Measurements from ENCODE around the gene FTMT. TPM values are rescaled to one million over a fixed set of nuclear protein-coding genes. Genes with fewer than 3 reads are reported as not detected.

The FTMT gene
- total RNA-seq, 1 donor from 2014 or later: not detected

GRCh38 chr5:121841892-121842291 is 9.8 kb upstream of the FTMT start:
- Histone ChIP-seq H3K79me2 (ENCODE audit: low read depth) (no peaks in the 10 kb centered on the region), H3F3A (ENCODE audit: low read depth) (no peaks in the 10 kb centered on the region), H2AFZ (replicated peaks) (peak overlapping the region; percentile 17), H3K36me3 (no peaks in the 10 kb centered on the region), H3K9me3 (ENCODE audit: low read depth) (no peaks in the 10 kb centered on the region), H3K9ac (no peak overlapping the region), H3K27ac (no peak overlapping the region), H3K4me3 (no peak overlapping the region), H3K27me3 (no peaks in the 10 kb centered on the region), H4K20me1 (ENCODE audit: low read depth) (no peaks in the 10 kb centered on the region), H3K4me2 (no peak overlapping the region), H3K4me1 (no peaks in the 10 kb centered on the region)
- H3K4me1 Mint-ChIP-seq: no peaks in the 10 kb centered on the region
- TF ChIP-seq EZH2 (IDR thresholded peaks at IDR 0.05) (no peak), CTCF (IDR thresholded peaks at IDR 0.05) (no peak), EZH2phosphoT487 (IDR thresholded peaks at IDR 0.05) (no peak)
- no peak for DNase-seq (ENCODE audit: low spot score)
- H3K4me3 Mint-ChIP-seq: no peak overlapping the region
- H3K27me3 Mint-ChIP-seq (ENCODE audit: insufficient read depth, low read depth): peaks cover 5% of the 10 kb centered on the region
- H3K36me3 Mint-ChIP-seq: no peaks in the 10 kb centered on the region
- no peaks in the 10 kb centered on the region for H3K9me3 Mint-ChIP-seq
- no peak overlapping the region for H3K27ac Mint-ChIP-seq

- no peak overlapping the region for H3K4me3 Mint-ChIP-seq
- H3K27me3 ChIP-seq: no peaks in the 10 kb centered on the region
- peaks cover 2% of the 10 kb centered on the region for H3K27me3 Mint-ChIP-seq (ENCODE audit: insufficient read depth, low read depth)
- no peak overlapping the region for H3K9ac ChIP-seq
- H3K9me3 Mint-ChIP-seq: peaks cover 5% of the 10 kb centered on the region
- no peak overlapping the region for H2AFZ ChIP-seq (replicated peaks)
- no peaks in the 10 kb centered on the region for H3K36me3 Mint-ChIP-seq
- peaks cover 5% of the 10 kb centered on the region for H3K9me3 ChIP-seq (ENCODE audit: low read depth)
- H3K27ac ChIP-seq: no peak overlapping the region
- H3K27ac Mint-ChIP-seq: no peak overlapping the region
- H4K20me1 ChIP-seq (ENCODE audit: low read depth): no peaks in the 10 kb centered on the region
- no peaks in the 10 kb centered on the region for H3K79me2 ChIP-seq (ENCODE audit: low read depth)
- no peaks in the 10 kb centered on the region for H3F3A ChIP-seq (ENCODE audit: low read depth)
- no peaks in the 10 kb centered on the region for H3K36me3 ChIP-seq
- no peak overlapping the region for H3K4me2 ChIP-seq
- no peaks in the 10 kb centered on the region for H3K4me1 Mint-ChIP-seq
- H3K4me1 ChIP-seq: no peaks in the 10 kb centered on the region
- TF ChIP-seq CTCF (IDR thresholded peaks at IDR 0.05): no peak
- TF ChIP-seq EZH2 (IDR thresholded peaks at IDR 0.05): no peak
- no peak for TF ChIP-seq EZH2phosphoT487 (IDR thresholded peaks at IDR 0.05)
- H3K4me3 ChIP-seq: no peak overlapping the region
- DNase-seq (ENCODE audit: low spot score): no peak
Observed at GRCh38 chr5:121850272-121850671, 1.4 kb upstream of the FTMT start.

GRCh38 chr5:121853850-121854249 is 2.2 kb downstream of the FTMT start:
- Histone ChIP-seq H3K79me2 (ENCODE audit: low read depth) (no peaks in the 10 kb centered on the region), H3K4me3 (no peak overlapping the region), H3K27me3 (no peaks in the 10 kb centered on the region), H2AFZ (replicated peaks) (peak overlapping the region; percentile 57), H3K9me3 (ENCODE audit: low read depth) (peaks cover 5% of the 10 kb centered on the region), H3F3A (ENCODE audit: low read depth) (no peaks in the 10 kb centered on the region), H3K4me1 (no peaks in the 10 kb centered on the region), H3K4me2 (no peak overlapping the region), H3K36me3 (no peaks in the 10 kb centered on the region), H4K20me1 (ENCODE audit: low read depth) (no peaks in the 10 kb centered on the region), H3K27ac (no peak overlapping the region), H3K9ac (no peak overlapping the region)
- Mint-ChIP-seq H3K9me3 (peaks cover 5% of the 10 kb centered on the region), H3K4me1 (no peaks in the 10 kb centered on the region), H3K36me3 (no peaks in the 10 kb centered on the region), H3K4me3 (no peak overlapping the region), H3K27me3 (ENCODE audit: insufficient read depth, low read depth) (no peaks in the 10 kb centered on the region), H3K27ac (no peak overlapping the region)
- no peak for TF ChIP-seq EZH2 (IDR thresholded peaks at IDR 0.05)
- TF ChIP-seq EZH2phosphoT487 (IDR thresholded peaks at IDR 0.05): no peak
- TF ChIP-seq CTCF (IDR thresholded peaks at IDR 0.05): no peak
- DNase-seq (ENCODE audit: low spot score): no peak

Data from neural progenitor cell (in vitro differentiated cells).